Karpas-422 (cell line): ENCODE data around the gene FOXA3. TPM values are rescaled to one million over a fixed set of nuclear protein-coding genes. Genes with fewer than 3 reads are reported as not detected.
A peak's percentile ranks its signal among the peaks of the same experiment; 100 is the strongest.

Experiments
- DNase-seq: peaks from one replicate; pipeline ENCODE4 v3.0.0-alpha.2; 2015
- H2AFZ ChIP-seq: fragments of 200-600 bp; sonication (generic); 2 replicates; pipeline ENCODE4 v1.6.1; 2014; ENCODE audit warnings: antibody characterized with exemption, low read length, mixed read lengths
- H3K27ac ChIP-seq: fragments of 200-600 bp; sonication (generic); 2 replicates; pipeline ENCODE4 v1.5.1; 2014; ENCODE audit warnings: mild to moderate bottlenecking, low read length, moderate library complexity
- H3K27me3 ChIP-seq: fragments of 200-600 bp; sonication (generic); 2 replicates; pipeline ENCODE4 v1.6.1; 2014; ENCODE audit warnings: low read length, mixed read lengths
- H3K36me3 ChIP-seq: fragments of 200-600 bp; sonication (generic); 2 replicates; pipeline ENCODE4 v1.6.1; 2014; ENCODE audit warnings: low read length, mixed read lengths; ENCODE audit not compliant: insufficient read depth
- H3K4me1 ChIP-seq: fragments of 200-600 bp; sonication (generic); 2 replicates; pipeline ENCODE4 v1.6.1; 2014; ENCODE audit warnings: mild to moderate bottlenecking, low read length, mixed read lengths
- H3K4me2 ChIP-seq: fragments of 200-600 bp; sonication (generic); 2 replicates; pipeline ENCODE4 v1.6.1; 2014; ENCODE audit warnings: low read length, low read depth, mild to moderate bottlenecking; ENCODE audit not compliant: poor library complexity, severe bottlenecking
- H3K4me3 ChIP-seq: fragments of 200-600 bp; sonication (generic); 2 replicates; pipeline ENCODE4 v1.5.1; 2014; ENCODE audit warnings: mild to moderate bottlenecking, antibody characterized with exemption, low read length, mixed read lengths
- H3K79me2 ChIP-seq: fragments of 200-600 bp; sonication (generic); 2 replicates; pipeline ENCODE4 v1.6.1; 2014; ENCODE audit warnings: mild to moderate bottlenecking, low read length, mixed read lengths
- H3K9ac ChIP-seq: fragments of 200-600 bp; sonication (generic); 2 replicates; pipeline ENCODE4 v1.6.0; 2014; ENCODE audit warnings: low read length
- H3K9me2 ChIP-seq: fragments of 200-600 bp; sonication (generic), shearing (Covaris generic); replicated peaks from 2 replicates; pipeline ENCODE4 v1.6.0; 2014; ENCODE audit warnings: mild to moderate bottlenecking, low read length, moderate library complexity; ENCODE audit not compliant: insufficient read depth
- H3K9me3 ChIP-seq: fragments of 300-700, 200-600 bp; sonication (generic); 2 replicates; pipeline ENCODE4 v1.6.1; 2014; ENCODE audit warnings: low read length, mixed read lengths
- H4K20me1 ChIP-seq: fragments of 200-600 bp; sonication (generic); 2 replicates; pipeline ENCODE4 v1.6.1; 2014; ENCODE audit warnings: mild to moderate bottlenecking, antibody characterized with exemption, low read length, low read depth; ENCODE audit not compliant: insufficient read depth
- total RNA-seq: library from RNA; depleted of rRNA; stranded (reverse); fragments of >200 nt; shearing (Covaris generic); gene quantifications from 2 replicates; pipeline ENCODE4 v1.2.3, GENCODE V29; 2014; ENCODE audit warnings: low replicate concordance; rRNA removed

FOXA3 gene
- 0.69 TPM in 1 of 2 replicates, not detected in the other for total RNA-seq

DNA sequence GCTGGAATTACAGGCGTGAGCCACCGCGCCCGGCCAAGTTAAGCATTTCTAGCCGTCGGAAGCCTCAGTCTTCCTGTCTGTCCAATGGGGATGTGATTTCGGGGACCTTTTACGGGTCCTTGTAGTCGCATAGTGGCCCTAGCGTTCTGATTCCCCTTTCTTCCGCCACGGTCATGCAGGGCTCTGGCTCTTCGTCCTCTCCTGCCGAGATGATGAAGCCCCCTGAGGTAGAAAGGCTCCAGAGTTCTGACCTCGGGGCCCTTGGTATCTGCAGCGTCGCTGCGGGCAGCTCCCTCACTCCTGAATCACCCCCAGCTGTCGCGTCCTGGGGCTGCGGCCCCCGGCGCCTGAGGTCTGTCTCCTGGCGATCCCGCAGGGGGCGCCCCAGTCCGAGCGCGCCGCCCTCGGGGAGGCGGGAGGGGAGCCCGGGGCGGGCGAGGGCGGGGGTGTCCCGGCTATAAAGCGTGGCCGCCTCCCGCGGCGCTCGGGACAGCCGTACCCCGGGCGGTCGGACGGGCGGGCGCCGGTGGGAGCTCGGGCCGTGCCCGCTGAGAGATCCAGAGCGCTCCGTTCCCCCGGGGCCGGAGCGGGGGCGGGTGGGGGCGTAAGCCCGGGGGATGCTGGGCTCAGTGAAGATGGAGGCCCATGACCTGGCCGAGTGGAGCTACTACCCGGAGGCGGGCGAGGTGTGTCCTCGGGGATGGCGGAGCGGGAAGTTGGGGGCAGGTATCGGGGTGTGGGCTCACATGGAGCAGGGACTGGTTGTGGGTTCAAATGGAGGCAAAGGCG is at the start of gene FOXA3:
Gene FOXA3, plus strand, starts transcription at position 487 of the 789 bp plus-strand sequence. Its CDS starts 131 bp downstream, at position 618.
- peak within 1 kb of the TSS; percentile 56 for H3K9ac ChIP-seq
- H3K79me2 ChIP-seq: peaks cover 36% of the 10 kb centered on the region
- H3K4me3 ChIP-seq: peak within 1 kb of the TSS; percentile 56
- H3K9me3 ChIP-seq: no peaks in the 10 kb centered on the region
- H2AFZ ChIP-seq: peak within 1 kb of the TSS; percentile 75
- peak; percentile 77 for DNase-seq
- peaks cover 5% of the 10 kb centered on the region; the same call in 1 of the 2 replicates for H3K36me3 ChIP-seq
- peak within 1 kb of the TSS; percentile 65 for H3K4me2 ChIP-seq
- no peaks in the 10 kb centered on the region for H4K20me1 ChIP-seq
- peaks cover 3% of the 10 kb centered on the region; the same call in 1 of the 2 replicates for H3K27me3 ChIP-seq
- H3K27ac ChIP-seq: no peak within 1 kb of the TSS
- no peaks in the 10 kb centered on the region for H3K9me2 ChIP-seq
- peaks cover 27% of the 10 kb centered on the region for H3K4me1 ChIP-seq

DNA sequence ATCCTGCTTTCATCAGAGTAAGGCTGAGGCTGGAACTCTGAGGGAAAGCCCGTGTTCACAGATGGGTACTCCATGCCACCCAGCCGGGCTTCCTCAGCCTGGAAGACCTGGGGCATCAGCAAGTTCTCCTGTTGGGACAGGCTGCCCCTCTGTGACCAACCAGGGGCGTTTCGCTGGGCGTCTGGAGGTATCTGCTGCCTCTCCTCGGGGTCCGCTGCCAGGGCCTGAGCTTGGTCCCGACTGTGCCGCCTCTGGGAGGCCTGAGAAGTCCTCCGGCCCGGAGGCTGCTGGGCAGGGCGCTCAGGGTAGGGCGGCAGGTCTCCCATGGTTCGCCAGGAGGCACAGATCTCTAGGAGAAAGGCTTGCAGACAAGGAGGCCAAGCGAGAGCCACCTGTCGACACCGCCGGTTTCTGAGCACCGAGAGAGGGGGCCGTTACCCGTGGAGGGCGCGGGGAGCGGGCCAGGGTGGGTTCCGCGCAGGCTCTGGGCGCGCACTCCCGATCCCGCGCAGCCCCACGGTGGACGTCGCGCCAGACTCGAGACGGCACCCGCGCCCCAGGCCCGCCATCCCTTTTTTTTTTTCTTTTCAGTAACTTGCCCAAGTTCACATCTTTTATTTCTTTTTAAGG is 49.2 kb upstream of the FOXA3 start, which contains the start of gene RSPH6A:
Gene RSPH6A, minus strand, starts transcription at position 458 of the 630 bp plus-strand sequence. Its CDS starts 132 bp downstream, at position 326.
- Histone ChIP-seq H3K4me1 (no peaks in the 10 kb centered on the region; the same call in 1 of the 2 replicates), H3K9ac (no peak within 1 kb of the TSS), H3K4me3 (no peak within 1 kb of the TSS), H3K27ac (no peak within 1 kb of the TSS), H2AFZ (no peak within 1 kb of the TSS), H3K9me2 (no peaks in the 10 kb centered on the region), H4K20me1 (no peaks in the 10 kb centered on the region), H3K36me3 (no peaks in the 10 kb centered on the region; the same call in 1 of the 2 replicates), H3K4me2 (no peak within 1 kb of the TSS), H3K27me3 (no peaks in the 10 kb centered on the region), H3K9me3 (no peaks in the 10 kb centered on the region), H3K79me2 (no peaks in the 10 kb centered on the region)
- no peak for DNase-seq

GRCh38 chr19:45815481-45816216 is 48.5 kb upstream of the FOXA3 start:
- Histone ChIP-seq H3K79me2 (no peaks in the 10 kb centered on the region), H3K9me3 (no peaks in the 10 kb centered on the region), H3K4me1 (no peaks in the 10 kb centered on the region; the same call in 1 of the 2 replicates), H3K9ac (no peak overlapping the region), H3K27me3 (no peaks in the 10 kb centered on the region), H2AFZ (no peak overlapping the region), H4K20me1 (no peaks in the 10 kb centered on the region), H3K4me3 (no peak overlapping the region), H3K9me2 (no peaks in the 10 kb centered on the region), H3K36me3 (no peaks in the 10 kb centered on the region; the same call in 1 of the 2 replicates), H3K4me2 (no peak overlapping the region), H3K27ac (no peak overlapping the region)
- DNase-seq: no peak

DNA sequence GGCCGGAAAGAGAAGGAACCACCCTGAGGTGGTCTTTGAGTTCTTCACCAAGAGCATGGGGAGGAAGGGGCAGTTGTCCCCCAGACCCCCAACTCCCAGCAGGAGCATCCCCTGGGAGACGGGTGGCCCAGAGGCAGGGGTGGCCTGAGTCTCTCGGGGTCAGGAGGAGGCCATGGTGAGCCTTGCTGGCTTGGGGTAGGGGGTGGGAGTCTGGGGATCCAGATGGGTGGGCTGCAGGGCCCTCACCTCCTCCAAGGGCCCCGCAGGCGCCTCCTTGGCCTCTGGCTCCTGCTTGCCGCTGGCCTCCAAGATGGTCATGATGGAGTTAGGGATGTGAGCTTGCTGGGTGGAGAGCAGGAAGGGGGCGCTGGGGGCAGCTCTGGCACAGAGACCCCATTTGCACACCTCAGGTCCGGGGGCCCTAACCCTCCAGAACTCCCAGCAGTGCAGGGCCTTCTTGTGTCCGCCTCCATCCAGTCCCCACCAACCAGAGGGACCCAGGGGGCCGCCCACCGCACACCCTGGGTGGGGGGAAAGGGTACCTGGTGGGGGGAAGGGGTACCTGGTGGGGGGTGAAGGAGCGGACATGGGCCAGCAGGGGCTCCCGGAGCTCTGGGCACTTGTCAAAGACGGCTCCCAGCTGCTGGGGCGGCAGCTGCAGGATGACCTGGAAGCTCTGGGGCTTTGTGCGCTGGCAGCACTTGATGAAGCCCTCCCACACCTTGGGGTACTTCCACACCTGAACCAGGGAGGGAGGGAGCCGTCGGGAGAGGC is 47.7 kb upstream of the FOXA3 start:
- no peak overlapping the region for H3K27ac ChIP-seq
- no peaks in the 10 kb centered on the region; the same call in 1 of the 2 replicates for H3K4me1 ChIP-seq
- H4K20me1 ChIP-seq: no peaks in the 10 kb centered on the region
- no peak for DNase-seq
- no peaks in the 10 kb centered on the region for H3K79me2 ChIP-seq
- H3K9ac ChIP-seq: peak overlapping the region; percentile 48; the same call in 1 of the 2 replicates
- H3K4me3 ChIP-seq: no peak overlapping the region
- no peaks in the 10 kb centered on the region for H3K9me2 ChIP-seq
- H3K9me3 ChIP-seq: no peaks in the 10 kb centered on the region
- H3K36me3 ChIP-seq: no peaks in the 10 kb centered on the region; the same call in 1 of the 2 replicates
- H3K27me3 ChIP-seq: no peaks in the 10 kb centered on the region
- H3K4me2 ChIP-seq: no peak overlapping the region
- H2AFZ ChIP-seq: no peak overlapping the region

DNA sequence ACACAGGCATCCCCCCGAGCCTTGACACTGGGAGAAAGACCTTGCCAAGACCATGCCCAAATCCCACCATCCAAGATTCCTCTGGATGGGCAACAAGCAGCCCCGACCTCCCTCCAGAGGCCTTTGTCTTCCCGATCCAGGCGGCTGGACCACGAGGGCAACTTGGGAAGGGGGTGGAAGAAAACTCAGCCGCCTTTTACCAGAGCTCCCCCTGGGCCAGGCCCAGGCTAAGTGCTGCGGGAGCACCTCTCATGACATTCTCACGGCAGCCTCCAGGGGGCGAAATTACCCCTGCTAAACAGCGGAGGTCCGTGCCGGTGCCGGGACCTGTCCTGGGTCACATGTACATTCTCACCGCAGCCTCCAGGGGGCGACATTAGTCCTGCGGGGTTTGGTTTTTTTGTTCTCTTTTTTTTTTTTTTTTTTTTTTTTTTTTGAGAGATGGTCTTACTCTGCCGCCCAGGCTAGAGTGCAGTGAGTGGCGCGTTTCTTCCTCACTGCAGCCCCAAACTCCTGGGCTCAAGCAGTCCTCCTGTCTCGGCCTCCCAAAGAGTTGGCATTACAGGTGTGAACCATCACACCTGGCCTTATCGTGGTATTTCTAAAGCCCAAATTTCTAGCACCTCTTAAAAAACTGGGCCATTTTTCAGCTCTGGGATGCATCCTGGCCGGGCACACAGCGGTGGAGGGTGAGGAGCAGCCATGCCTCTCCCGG is 47.0 kb upstream of the FOXA3 start:
- Histone ChIP-seq H3K4me2 (no peak overlapping the region), H3K36me3 (no peaks in the 10 kb centered on the region; the same call in 1 of the 2 replicates), H3K79me2 (no peaks in the 10 kb centered on the region), H4K20me1 (no peaks in the 10 kb centered on the region), H2AFZ (no peak overlapping the region), H3K27me3 (no peaks in the 10 kb centered on the region), H3K9me3 (no peaks in the 10 kb centered on the region), H3K27ac (no peak overlapping the region), H3K9ac (peak overlapping the region; percentile 48; the same call in 1 of the 2 replicates), H3K4me3 (no peak overlapping the region), H3K9me2 (no peaks in the 10 kb centered on the region), H3K4me1 (no peaks in the 10 kb centered on the region; the same call in 1 of the 2 replicates)
- peak; percentile 99 for DNase-seq

- no peaks in the 10 kb centered on the region for H4K20me1 ChIP-seq
Measured at GRCh38 chr19:45817725-45818301, 46.3 kb upstream of the FOXA3 start.

GRCh38 chr19:45819769-45820168 is 44.4 kb upstream of the FOXA3 start:
- H4K20me1 ChIP-seq: no peaks in the 10 kb centered on the region
- no peak overlapping the region for H3K9ac ChIP-seq
- peaks cover 5% of the 10 kb centered on the region; the same call in 1 of the 2 replicates for H3K36me3 ChIP-seq
- H3K9me3 ChIP-seq: no peaks in the 10 kb centered on the region
- H3K4me2 ChIP-seq: no peak overlapping the region
- H3K9me2 ChIP-seq: no peaks in the 10 kb centered on the region
- DNase-seq: no peak
- no peaks in the 10 kb centered on the region for H3K27me3 ChIP-seq
- H3K79me2 ChIP-seq: no peaks in the 10 kb centered on the region
- H3K4me3 ChIP-seq: no peak overlapping the region
- H2AFZ ChIP-seq: no peak overlapping the region
- H3K27ac ChIP-seq: no peak overlapping the region
- H3K4me1 ChIP-seq: no peaks in the 10 kb centered on the region; the same call in 1 of the 2 replicates

More at GRCh38 chr19:45817725-45818301, 46.3 kb upstream of the FOXA3 start:
- H3K79me2 ChIP-seq: no peaks in the 10 kb centered on the region
- H3K9ac ChIP-seq: no peak overlapping the region
- H3K27me3 ChIP-seq: no peaks in the 10 kb centered on the region
- H3K9me3 ChIP-seq: no peaks in the 10 kb centered on the region
- no peaks in the 10 kb centered on the region; the same call in 1 of the 2 replicates for H3K4me1 ChIP-seq
- H3K4me3 ChIP-seq: no peak overlapping the region
- no peaks in the 10 kb centered on the region; the same call in 1 of the 2 replicates for H3K36me3 ChIP-seq
- no peak overlapping the region for H2AFZ ChIP-seq
- DNase-seq: no peak
- no peaks in the 10 kb centered on the region for H3K9me2 ChIP-seq
- H3K27ac ChIP-seq: no peak overlapping the region
- H3K4me2 ChIP-seq: no peak overlapping the region
